ENCODE data around the gene CNTNAP2. TPM values are rescaled to one million over a fixed set of nuclear protein-coding genes. Genes with fewer than 3 reads are reported as not detected.
A peak's percentile ranks its signal among the peaks of the same experiment; 100 is the strongest.

CNTNAP2 gene
- total RNA-seq, 1 donor from 2014 or later = 0.27 TPM

DNA sequence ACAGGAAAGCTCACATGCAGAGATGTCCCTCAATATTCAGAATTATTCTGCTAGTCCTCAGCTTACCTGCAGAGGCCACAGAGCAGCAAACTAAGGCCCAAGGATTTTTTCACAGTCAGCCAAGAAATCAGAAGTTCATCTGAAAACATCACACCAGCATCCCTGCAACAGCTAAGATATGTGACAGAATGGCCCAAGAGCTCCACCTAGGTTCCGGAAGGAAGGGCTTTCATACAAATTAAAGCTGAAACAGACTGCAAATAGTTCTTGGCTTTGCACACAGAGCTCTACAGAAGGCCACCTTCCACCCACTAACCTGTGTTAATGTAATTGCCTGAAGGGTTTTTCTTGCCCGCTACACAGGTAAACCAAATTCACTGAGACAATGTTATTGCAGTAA, 2035.2 kb downstream of the CNTNAP2 start:
- H3K4me3 Mint-ChIP-seq (ENCODE audit: unreplicated experiment) = no peak overlapping the region
- H3K4me1 Mint-ChIP-seq (ENCODE audit: low read depth) = peaks cover 16% of the 10 kb centered on the region
- no peak for DNase-seq (ENCODE audit: low spot score)
- no peaks in the 10 kb centered on the region for H3K27me3 Mint-ChIP-seq (ENCODE audit: low read depth)
- H3K9me3 Mint-ChIP-seq (ENCODE audit: low read depth) = peaks cover 4% of the 10 kb centered on the region
- H3K27ac Mint-ChIP-seq (ENCODE audit: unreplicated experiment) = no peak overlapping the region
- TF ChIP-seq, protein P1, sequence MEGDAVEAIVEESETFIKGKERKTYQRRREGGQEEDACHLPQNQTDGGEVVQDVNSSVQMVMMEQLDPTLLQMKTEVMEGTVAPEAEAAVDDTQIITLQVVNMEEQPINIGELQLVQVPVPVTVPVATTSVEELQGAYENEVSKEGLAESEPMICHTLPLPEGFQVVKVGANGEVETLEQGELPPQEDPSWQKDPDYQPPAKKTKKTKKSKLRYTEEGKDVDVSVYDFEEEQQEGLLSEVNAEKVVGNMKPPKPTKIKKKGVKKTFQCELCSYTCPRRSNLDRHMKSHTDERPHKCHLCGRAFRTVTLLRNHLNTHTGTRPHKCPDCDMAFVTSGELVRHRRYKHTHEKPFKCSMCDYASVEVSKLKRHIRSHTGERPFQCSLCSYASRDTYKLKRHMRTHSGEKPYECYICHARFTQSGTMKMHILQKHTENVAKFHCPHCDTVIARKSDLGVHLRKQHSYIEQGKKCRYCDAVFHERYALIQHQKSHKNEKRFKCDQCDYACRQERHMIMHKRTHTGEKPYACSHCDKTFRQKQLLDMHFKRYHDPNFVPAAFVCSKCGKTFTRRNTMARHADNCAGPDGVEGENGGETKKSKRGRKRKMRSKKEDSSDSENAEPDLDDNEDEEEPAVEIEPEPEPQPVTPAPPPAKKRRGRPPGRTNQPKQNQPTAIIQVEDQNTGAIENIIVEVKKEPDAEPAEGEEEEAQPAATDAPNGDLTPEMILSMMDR (IDR thresholded peaks at IDR 0.05) = no peak
- H3K36me3 Mint-ChIP-seq (ENCODE audit: low read depth) = no peaks in the 10 kb centered on the region

DNA sequence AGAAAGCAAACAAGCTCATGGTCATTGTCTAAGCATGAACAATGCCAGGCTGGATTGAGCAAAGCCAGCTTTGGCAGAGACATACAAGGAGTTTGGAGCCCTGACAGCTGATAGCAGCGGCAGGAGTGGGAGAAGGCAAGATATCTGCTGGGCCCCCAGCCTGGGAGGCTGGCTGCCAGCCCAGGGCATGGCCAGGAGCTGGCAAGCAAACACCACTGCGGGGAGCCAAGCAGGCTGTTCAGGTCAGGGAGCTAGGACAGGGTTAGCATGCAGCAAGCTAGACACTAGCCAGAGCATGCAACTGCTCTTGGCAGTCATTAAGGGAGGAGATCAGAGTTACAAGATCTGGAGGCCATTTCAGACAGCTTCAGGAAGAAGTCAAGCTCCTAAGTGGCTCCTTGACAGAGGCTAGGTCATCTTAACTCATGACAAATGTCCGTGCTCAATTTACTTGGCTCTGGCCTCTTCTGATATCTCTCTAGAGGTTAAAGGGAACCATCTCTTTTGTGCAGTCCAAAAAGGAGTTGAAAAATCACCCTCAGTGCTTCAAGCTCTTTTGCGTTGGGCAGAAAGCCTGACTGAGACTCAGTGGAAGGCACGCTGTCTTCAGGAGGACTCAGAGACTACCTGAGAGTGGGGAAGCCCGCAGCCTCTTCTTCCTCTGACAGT, 2037.1 kb downstream of the CNTNAP2 start:
- TF ChIP-seq, protein P1 (IDR thresholded peaks at IDR 0.05) = no peak
- Mint-ChIP-seq H3K27me3 (ENCODE audit: low read depth) (no peaks in the 10 kb centered on the region), H3K27ac (ENCODE audit: unreplicated experiment) (no peak overlapping the region), H3K4me1 (ENCODE audit: low read depth) (peaks cover 16% of the 10 kb centered on the region), H3K36me3 (ENCODE audit: low read depth) (no peaks in the 10 kb centered on the region), H3K9me3 (ENCODE audit: low read depth) (peaks cover 4% of the 10 kb centered on the region), H3K4me3 (ENCODE audit: unreplicated experiment) (no peak overlapping the region)
- no peak for DNase-seq (ENCODE audit: low spot score)

DNA sequence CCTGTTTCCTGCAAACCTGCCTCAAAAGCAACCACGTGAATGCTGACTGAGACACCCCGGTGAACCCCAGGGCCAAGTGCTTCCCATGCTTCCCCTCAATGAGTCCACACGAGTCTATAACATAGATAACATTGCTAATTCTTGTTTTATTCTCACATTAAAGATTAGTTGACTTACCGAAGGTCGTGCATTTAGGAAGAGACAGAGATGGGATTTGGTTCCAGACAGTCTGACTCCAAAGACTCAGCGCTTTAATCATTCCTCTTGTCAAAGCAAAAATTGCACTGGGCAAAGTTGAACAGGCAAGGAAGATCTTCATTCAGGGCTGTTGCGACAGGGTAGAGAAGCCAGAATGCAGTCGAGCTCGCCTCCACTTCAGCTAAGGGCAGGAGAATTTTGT, 2038.4 kb downstream of the CNTNAP2 start:
- no peaks in the 10 kb centered on the region for H3K36me3 Mint-ChIP-seq (ENCODE audit: low read depth)
- peaks cover 16% of the 10 kb centered on the region for H3K4me1 Mint-ChIP-seq (ENCODE audit: low read depth)
- no peak overlapping the region for H3K27ac Mint-ChIP-seq (ENCODE audit: unreplicated experiment)
- H3K9me3 Mint-ChIP-seq (ENCODE audit: low read depth) = peaks cover 6% of the 10 kb centered on the region
- H3K27me3 Mint-ChIP-seq (ENCODE audit: low read depth) = no peaks in the 10 kb centered on the region
- TF ChIP-seq, protein P1 (IDR thresholded peaks at IDR 0.05) = no peak
- H3K4me3 Mint-ChIP-seq (ENCODE audit: unreplicated experiment) = no peak overlapping the region
- DNase-seq (ENCODE audit: low spot score) = no peak

DNA sequence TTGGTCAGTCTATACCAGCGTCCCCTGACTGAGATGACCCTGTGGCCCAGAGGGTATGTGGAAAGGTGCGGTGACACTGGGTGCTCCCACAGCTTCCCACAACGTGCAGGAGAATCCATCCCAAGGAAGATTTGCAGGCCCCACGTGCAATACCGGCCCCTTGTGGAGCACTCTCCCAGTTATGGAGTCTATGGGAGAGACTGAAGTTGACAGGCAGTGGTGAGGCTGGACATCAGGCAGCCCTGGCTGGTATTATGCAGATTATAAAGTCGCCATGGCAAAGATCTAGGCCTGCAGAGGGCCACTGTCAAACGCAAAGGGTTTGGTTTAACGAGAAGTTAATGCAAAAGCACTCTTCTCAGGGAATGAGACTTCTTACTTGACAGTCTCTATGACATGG, 2039.2 kb downstream of the CNTNAP2 start:
- peaks cover 16% of the 10 kb centered on the region for H3K4me1 Mint-ChIP-seq (ENCODE audit: low read depth)
- TF ChIP-seq, protein P1 (IDR thresholded peaks at IDR 0.05) = no peak
- no peaks in the 10 kb centered on the region for H3K36me3 Mint-ChIP-seq (ENCODE audit: low read depth)
- no peak overlapping the region for H3K4me3 Mint-ChIP-seq (ENCODE audit: unreplicated experiment)
- DNase-seq (ENCODE audit: low spot score) = no peak
- H3K27ac Mint-ChIP-seq (ENCODE audit: unreplicated experiment) = no peak overlapping the region
- H3K9me3 Mint-ChIP-seq (ENCODE audit: low read depth) = peaks cover 9% of the 10 kb centered on the region
- H3K27me3 Mint-ChIP-seq (ENCODE audit: low read depth) = no peaks in the 10 kb centered on the region

DNA sequence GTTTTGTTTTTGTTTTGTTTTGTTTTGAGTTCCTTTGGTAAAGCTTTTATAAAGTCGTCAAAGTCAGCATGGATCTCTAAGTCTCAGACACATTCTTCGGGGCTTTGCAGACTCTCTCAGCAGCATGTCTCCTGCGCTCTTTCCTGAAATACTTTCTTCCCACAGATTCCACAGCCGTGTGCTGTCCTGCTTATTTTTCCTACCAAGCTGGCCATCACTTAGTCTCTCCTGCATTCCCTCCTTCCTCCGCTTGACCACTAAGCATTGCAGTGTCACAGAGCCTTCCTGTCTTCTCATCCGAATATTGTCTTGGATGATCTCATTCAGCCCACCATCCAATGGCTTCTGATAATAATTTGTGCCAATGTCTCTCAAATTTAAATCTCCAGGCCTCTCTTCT, 2039.6 kb downstream of the CNTNAP2 start:
- H3K9me3 Mint-ChIP-seq (ENCODE audit: low read depth) = peaks cover 9% of the 10 kb centered on the region
- H3K27ac Mint-ChIP-seq (ENCODE audit: unreplicated experiment) = peak overlapping the region; percentile 46
- H3K36me3 Mint-ChIP-seq (ENCODE audit: low read depth) = no peaks in the 10 kb centered on the region
- peaks cover 16% of the 10 kb centered on the region for H3K4me1 Mint-ChIP-seq (ENCODE audit: low read depth)
- H3K27me3 Mint-ChIP-seq (ENCODE audit: low read depth) = no peaks in the 10 kb centered on the region
- TF ChIP-seq, protein P1 (IDR thresholded peaks at IDR 0.05) = no peak
- DNase-seq (ENCODE audit: low spot score) = no peak
- H3K4me3 Mint-ChIP-seq (ENCODE audit: unreplicated experiment) = no peak overlapping the region
